Kasumi-1 (cell line): ENCODE data around the gene MTIF2.
"Not testable (repeated sequence)": the region's sequence is repeated elsewhere in the genome, so short reads cannot be mapped to it uniquely, and the experiment has no call there.

Experiments
- DNase-seq, 2 experiments: peaks; one replicate each; lab custom pipeline; 2025; lab: John Stamatoyannopoulos, UW

Gene MTIF2

GRCh38 chr2:55196526-55196925, 72.5 kb downstream of the MTIF2 start:
- DNase-seq: no peak

GRCh38 chr2:55191888-55192287, 77.1 kb downstream of the MTIF2 start:
- not testable (repeated sequence) for DNase-seq

GRCh38 chr2:55186837-55187236, 82.2 kb downstream of the MTIF2 start:
- DNase-seq: not testable (repeated sequence)
